AG20443 (cell line): ENCODE data around the gene RTF2.
A peak's percentile ranks its signal among the peaks of the same experiment; 100 is the strongest.

Source experiments
- DNase-seq: peaks from one replicate; pipeline ENCODE4 v3.0.0; 2012; ENCODE audit warnings: low spot score, mixed read lengths

The RTF2 gene

GRCh38 chr20:56439771-56440291 is 28.6 kb upstream of the RTF2 start:
- peak; percentile 96 for DNase-seq

GRCh38 chr20:56440346-56441007 is 27.9 kb upstream of the RTF2 start:
- DNase-seq = no peak

GRCh38 chr20:56442389-56443365 is 25.8 kb upstream of the RTF2 start:
- DNase-seq = no peak

GRCh38 chr20:56443654-56444540 is 24.5 kb upstream of the RTF2 start:
- DNase-seq = no peak

- no peak for DNase-seq
Measured at GRCh38 chr20:56445130-56445529, 23.3 kb upstream of the RTF2 start.

GRCh38 chr20:56445540-56445939 is 22.9 kb upstream of the RTF2 start:
- DNase-seq = no peak

- no peak for DNase-seq
Measured at GRCh38 chr20:56447227-56447626, 21.2 kb upstream of the RTF2 start.

- DNase-seq = no peak
Measured at GRCh38 chr20:56449459-56449858, 19.0 kb upstream of the RTF2 start.

GRCh38 chr20:56451056-56451765 is 17.2 kb upstream of the RTF2 start:
- no peak for DNase-seq

- no peak for DNase-seq
Measured at GRCh38 chr20:56453352-56453751, 15.1 kb upstream of the RTF2 start.

- no peak for DNase-seq
Measured at GRCh38 chr20:56454754-56455153, 13.7 kb upstream of the RTF2 start.

GRCh38 chr20:56458206-56458821 is 10.1 kb upstream of the RTF2 start:
- no peak for DNase-seq

GRCh38 chr20:56460459-56460858 is 8.0 kb upstream of the RTF2 start:
- no peak for DNase-seq

- no peak for DNase-seq
Measured at GRCh38 chr20:56461576-56461975, 6.9 kb upstream of the RTF2 start.

- no peak for DNase-seq
Measured at GRCh38 chr20:56463428-56463827, 5.0 kb upstream of the RTF2 start.

GRCh38 chr20:56465997-56466396 is 2.4 kb upstream of the RTF2 start:
- no peak for DNase-seq

GRCh38 chr20:56467968-56468315 is 485 bp upstream of the RTF2 start:
- no peak for DNase-seq

GRCh38 chr20:56469077-56469449 is 636 bp downstream of the RTF2 start:
- no peak for DNase-seq

GRCh38 chr20:56483970-56484369 is 15.5 kb downstream of the RTF2 start:
- no peak for DNase-seq

- no peak for DNase-seq
Measured at GRCh38 chr20:56487216-56487615, 18.8 kb downstream of the RTF2 start.

GRCh38 chr20:56488566-56488965 is 20.1 kb downstream of the RTF2 start:
- no peak for DNase-seq
